ENCODE results near the gene BBS12. TPM values are rescaled to one million over a fixed set of nuclear protein-coding genes. Genes with fewer than 3 reads are reported as not detected.
"Not testable (repeated sequence)": the region's sequence is repeated elsewhere in the genome, so short reads cannot be mapped to it uniquely, and the experiment has no call there.

Gene BBS12
- total and polyA plus RNA-seq, 12 donors, result 1.1 to 13.3 (median 4.7) TPM

- H3K4me1 ChIP-seq, result peaks cover 0 to 33% (median 15%) of the 10 kb centered on the region in 9 donors
- H3K9me3 ChIP-seq, result peaks cover 0 to 2% (median 0%) of the 10 kb centered on the region in 11 donors
- no peak overlapping the region for H3K4me3 ChIP-seq
- H3K27me3 ChIP-seq, result no peaks in the 10 kb centered on the region
- TF ChIP-seq CTCF (IDR thresholded peaks at IDR 0.05), result no peak
- intact Hi-C loops (cut with DNase I), result no loop called here
- no peak overlapping the region for H3K27ac ChIP-seq
- DNase-seq, result no peak
- 96 to 98% methylated on average over 2 of the region's 2 CpGs for WGBS, 2 donors
- H3K36me3 ChIP-seq, result no peaks in the 10 kb centered on the region
- ATAC-seq, result no peak
Measured at GRCh38 chr4:122785099-122785498, 52.6 kb downstream of the BBS12 start.

GRCh38 chr4:122786296-122786695 lies 53.8 kb downstream of the BBS12 start:
- H3K4me3 ChIP-seq; DNase-seq; H3K27me3 ChIP-seq; H3K9me3 ChIP-seq; H3K27ac ChIP-seq; ATAC-seq; H3K36me3 ChIP-seq; intact Hi-C loops (cut with DNase I): not testable (repeated sequence)
- WGBS, 2 donors, result 96 to 98% methylated on average over 4 of the region's 4 CpGs
- peaks cover 0 to 33% (median 15%) of the 10 kb centered on the region in 9 donors for H3K4me1 ChIP-seq

- H3K9me3 ChIP-seq; H3K36me3 ChIP-seq; H3K27ac ChIP-seq; H3K4me3 ChIP-seq; H3K27me3 ChIP-seq; intact Hi-C loops (cut with DNase I); DNase-seq; ATAC-seq: not testable (repeated sequence)
- peaks cover 0 to 33% (median 15%) of the 10 kb centered on the region in 9 donors for H3K4me1 ChIP-seq
- 91 to 95% methylated on average over 1 of the region's 1 CpG for WGBS, 2 donors
Measured at GRCh38 chr4:122786920-122787319, 54.4 kb downstream of the BBS12 start.

- 52 to 66% methylated on average over 1 of the region's 1 CpG for WGBS, 2 donors
- intact Hi-C loops (cut with DNase I), result no loop called here
- Histone ChIP-seq H3K36me3 (no peaks in the 10 kb centered on the region), H3K27me3 (no peaks in the 10 kb centered on the region), H3K4me1 (peaks cover 0 to 25% (median 14%) of the 10 kb centered on the region in 9 donors), H3K9me3 (no peaks in the 10 kb centered on the region), H3K4me3 (no peak overlapping the region), H3K27ac (no peak overlapping the region)
- TF ChIP-seq CTCF (IDR thresholded peaks at IDR 0.05), result no peak
- ATAC-seq, result no peak
- DNase-seq, result no peak
Measured at GRCh38 chr4:122787940-122788339, 55.4 kb downstream of the BBS12 start.

DNA sequence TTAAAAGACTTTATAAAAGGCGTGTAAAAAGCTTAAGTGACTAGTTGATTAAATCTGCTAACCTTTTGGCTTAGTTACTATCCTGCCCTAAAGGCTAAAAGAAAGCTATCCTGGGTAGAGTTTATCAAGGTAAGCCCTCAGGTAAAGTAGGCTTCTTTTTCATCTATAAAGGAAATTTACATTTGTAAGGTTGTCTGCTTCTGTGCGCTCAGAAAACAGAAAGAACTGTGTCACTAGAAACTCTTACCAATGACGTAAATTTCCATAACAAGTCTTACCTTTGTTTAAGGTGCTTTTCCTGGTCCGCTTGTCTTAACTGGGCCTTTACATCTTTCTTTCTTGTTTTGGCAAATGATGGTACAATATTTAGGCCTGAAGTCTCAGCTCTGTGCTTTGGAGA lies 56.4 kb downstream of the BBS12 start:
- DNase-seq, result no peak

More for the DNA sequence above, 56.4 kb downstream of the BBS12 start:
- no peak for TF ChIP-seq CTCF (IDR thresholded peaks at IDR 0.05)
- H3K4me3 ChIP-seq, result no peak overlapping the region
- 97 to 98% methylated on average over 4 of the region's 4 CpGs for WGBS, 2 donors
- H3K9me3 ChIP-seq, result no peaks in the 10 kb centered on the region
- ATAC-seq, result no peak
- intact Hi-C loops (cut with DNase I), result no loop called here
- no peak overlapping the region for H3K27ac ChIP-seq
- peaks cover 0 to 15% (median 5%) of the 10 kb centered on the region in 9 donors for H3K4me1 ChIP-seq
- no peaks in the 10 kb centered on the region for H3K36me3 ChIP-seq
- H3K27me3 ChIP-seq, result no peaks in the 10 kb centered on the region

Measured in heart right ventricle (tissue), 16 donors.